NCI-H446 (cell line): ENCODE data around the gene UBE2K.
A peak's percentile ranks its signal among the peaks of the same experiment; 100 is the strongest.
"Not testable (repeated sequence)": the region's sequence is repeated elsewhere in the genome, so short reads cannot be mapped to it uniquely, and the experiment has no call there.

Experiments
- DNase-seq, 2 experiments: peaks; one replicate each; lab custom pipeline; 2025; lab: John Stamatoyannopoulos, UW

The UBE2K gene, protein sequence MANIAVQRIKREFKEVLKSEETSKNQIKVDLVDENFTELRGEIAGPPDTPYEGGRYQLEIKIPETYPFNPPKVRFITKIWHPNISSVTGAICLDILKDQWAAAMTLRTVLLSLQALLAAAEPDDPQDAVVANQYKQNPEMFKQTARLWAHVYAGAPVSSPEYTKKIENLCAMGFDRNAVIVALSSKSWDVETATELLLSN

DNA sequence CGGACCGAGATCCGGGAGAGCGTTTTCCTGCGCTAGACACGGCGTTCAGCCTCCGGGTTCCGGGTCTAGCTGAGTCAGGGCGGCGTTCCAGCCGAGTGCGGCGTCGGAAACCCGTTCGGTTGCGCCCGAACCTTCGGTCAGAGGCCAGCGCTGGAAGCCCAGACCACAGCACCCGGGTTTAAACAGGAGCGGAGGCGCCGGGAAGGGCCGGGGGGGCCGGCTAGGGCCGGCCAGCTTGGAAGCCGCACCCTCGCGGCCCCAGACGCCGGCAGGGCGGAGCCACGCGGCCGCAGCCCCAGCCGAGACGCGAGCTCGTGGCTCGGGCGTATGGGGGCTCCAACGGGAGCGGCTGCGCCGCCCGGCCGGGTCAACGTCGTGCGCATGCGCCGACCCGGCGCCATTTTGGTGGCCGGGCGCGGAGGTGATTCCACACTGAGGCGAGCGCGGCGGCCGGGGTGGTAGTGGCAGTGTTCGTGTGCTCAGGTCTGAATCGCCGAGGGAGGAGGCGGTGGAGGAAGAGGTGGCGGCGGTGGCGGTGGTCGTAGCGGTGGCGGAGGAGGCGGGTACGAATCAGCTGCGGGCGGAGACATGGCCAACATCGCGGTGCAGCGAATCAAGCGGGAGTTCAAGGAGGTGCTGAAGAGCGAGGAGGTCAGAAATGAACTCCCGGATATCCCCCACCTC lies at the start of gene UBE2K:
UBE2K (plus strand) TSS at position 397 of the 684 bp plus-strand sequence; CDS start at position 589, 192 bp downstream.
- peak; percentile 82 to 93 for DNase-seq

DNA sequence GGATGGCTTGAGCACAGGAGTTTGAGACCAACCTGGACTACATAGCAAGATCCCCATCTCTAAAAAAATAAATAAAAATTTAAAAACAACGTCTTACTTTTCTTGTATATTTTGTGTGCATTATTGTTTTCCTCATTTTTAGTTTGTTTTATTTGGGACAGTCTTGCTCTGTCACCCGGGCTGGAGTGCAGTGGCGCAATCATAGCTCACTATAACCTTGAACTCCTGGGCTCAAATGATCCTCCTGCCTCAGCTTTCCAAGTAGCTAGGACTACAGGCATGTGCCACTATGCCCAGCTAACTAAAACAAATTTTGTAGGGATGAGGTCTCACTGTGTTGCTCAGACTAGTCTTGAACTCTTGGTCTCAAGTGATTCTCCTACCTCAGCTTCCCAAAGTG lies 49.7 kb upstream of the UBE2K start:
- DNase-seq = no peak

DNA sequence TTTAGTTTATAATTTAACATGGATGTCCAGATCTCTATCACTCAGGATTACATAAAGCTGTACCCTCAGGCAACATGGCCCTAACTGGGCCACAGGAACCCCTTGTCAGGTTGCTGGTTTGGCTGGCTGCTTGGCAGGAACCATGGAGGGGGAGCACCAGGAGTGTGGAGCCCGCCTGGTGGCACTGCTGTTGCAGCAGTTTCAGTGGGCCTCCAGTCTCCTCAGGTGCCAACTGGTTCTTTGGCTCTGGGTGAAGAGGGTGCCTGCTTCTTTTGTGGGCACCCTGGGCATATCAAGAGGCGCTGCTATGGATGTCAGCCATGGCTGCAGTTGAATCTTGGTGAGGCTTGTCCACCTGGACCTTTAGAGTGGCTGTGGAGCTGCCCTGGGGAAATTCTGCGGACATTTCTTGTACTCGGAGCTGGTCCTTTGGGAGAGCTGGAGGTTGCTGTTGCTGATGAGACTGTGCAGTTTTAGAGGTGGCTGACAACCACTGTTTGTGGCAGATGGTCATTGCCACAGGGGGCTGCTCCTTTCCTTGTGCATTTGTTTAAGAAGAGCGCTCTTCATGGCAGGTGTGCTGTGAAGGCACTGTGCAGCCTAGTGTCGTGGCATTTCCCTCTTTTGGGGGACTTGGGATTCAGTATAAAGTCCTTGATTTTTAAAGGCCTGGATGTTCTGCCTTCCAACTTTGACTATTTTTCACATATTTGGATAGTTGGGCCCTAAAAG lies 48.9 kb upstream of the UBE2K start:
- no peak for DNase-seq

DNA sequence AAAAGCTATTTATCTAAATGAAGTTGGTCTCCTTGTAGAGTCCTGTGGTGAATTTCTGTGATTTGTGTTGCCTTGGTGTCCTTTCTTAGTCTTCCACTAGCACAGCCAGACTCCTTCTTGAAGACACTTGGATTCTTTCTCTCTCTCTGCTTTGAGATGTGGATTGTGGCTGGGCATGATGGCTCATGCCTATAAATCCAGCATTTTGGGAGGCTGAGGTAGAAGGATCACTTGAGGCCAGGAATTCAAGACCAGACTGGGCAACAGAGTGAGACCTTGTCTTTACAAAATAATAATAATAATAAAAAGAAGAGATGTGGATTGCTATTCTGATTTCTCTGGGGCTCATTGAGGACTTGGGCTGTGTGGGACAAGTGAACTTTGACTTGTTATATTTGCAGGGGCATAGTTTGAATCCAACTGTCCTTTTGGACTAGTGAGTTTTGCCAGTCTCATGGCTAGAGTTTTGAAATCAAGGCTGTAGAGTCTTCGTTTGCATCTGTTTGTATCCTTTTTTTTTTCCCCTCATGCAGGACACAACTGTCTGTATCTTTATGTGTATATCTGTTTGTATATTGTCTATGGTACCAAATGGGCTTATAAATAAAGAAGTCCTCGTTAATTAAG lies 48.2 kb upstream of the UBE2K start:
- DNase-seq = no peak

DNA sequence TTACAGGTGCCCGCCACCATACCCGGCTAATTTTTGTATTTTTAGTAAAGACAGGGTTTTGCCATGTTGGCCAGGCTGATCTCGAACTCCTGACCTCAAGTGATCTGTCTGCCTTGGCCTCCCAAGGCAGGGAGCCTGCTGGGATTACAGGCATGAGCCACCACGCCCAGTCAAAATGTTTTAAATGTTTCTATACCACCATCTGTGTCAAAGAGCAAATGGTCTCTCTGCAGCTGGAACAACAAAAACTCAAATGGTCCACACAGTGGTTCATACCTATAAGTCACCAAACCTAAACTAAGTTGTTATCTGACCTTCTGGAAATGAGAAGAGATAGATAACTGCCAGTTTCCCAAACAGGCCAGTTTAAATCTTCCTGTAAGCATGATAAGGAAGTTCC lies 46.4 kb upstream of the UBE2K start:
- not testable (repeated sequence) for DNase-seq

DNA sequence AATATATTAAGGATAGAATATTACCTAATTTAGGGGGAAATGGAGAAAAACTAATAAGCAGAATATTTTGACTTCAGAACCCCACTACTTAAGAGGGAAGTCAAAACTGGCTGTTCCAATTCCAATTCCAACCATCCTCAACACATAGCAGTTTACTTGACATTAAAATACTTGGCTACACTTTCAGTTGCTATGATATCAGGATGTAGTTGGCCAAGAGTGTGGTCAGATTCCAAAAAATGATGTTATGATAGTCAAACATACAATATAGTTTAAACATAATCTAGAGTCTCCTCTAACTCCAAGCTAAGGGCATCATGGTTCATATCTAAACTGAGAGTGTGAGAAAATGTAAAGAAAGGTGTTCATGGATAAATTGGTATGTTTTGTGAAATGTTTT lies 42.7 kb upstream of the UBE2K start:
- DNase-seq = no peak

DNA sequence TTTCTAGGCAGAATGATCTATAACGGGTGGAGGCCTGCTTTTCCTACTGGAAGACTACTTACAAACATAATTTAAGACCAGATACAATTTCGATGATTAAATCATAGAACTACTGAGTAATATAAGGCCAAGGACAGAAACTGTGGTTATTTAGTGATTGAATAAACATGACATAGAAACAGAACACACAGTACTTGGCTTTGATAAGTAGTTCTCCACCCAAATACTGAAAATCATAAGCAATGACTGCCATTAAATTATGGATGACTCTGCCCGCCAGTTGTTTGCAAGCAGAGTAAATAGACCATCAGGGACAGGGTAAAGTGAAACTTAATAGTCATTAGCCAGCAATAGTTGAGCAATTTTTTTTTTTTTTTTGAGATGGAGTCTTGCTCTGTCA lies 42.1 kb upstream of the UBE2K start:
- no peak for DNase-seq

DNA sequence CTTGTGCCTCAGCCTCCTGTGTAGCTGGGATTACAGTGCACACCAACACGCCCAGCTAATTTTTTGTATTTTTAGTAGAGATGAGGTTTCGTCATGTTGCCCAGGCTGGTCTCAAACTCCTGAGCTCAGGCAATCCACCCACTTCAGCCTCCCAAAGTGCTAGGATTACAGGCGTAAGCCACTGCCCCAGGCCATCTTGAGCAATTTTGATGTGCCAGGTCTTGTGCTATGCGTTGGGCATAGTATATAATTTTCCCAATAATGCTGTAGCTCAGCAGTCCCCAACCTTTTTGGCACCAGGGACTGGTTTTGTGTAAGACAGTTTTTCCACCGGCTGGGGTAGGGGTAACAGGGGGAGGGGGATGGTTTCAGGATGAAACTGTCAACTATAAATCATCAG lies 41.3 kb upstream of the UBE2K start:
- DNase-seq = not testable (repeated sequence)

DNA sequence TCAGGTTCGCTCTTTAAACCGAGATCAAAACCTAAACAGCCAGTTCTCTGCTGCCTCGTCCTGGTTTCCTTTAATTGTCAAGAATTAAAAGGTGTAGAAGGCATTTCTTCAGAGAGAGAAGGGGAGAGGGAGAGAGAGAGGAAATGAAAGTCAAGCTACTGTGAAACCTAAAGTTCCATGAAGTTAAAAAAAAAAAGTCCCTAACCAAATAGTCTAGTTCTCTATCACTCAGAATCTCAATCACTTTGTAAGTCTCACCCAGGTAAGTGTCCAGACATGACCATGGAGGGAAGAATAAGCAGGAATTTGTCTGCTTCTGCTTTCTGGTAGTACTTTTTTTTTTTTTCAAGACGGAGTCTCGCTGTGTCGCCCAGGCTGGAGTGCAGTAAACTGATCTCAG lies 40.5 kb upstream of the UBE2K start:
- no peak for DNase-seq

DNA sequence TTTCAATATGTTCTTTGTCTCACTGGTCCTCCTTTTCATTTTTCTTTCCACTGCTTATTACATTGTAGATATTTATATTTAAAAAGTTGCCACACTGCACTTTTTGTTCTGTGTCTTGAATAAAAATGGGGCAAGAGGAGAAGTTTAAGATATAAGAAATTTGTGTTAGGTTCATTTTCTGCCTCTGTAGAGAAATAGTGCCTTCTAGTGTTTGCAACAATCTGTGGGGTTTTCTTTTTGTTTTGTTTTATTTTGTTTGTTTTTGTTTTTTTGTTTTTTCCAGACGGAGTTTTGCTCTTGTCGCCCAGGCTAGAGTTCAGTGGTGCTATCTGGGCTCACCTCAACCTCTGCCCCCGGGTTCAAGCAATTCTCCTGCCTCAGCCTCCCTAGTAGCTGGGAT lies 39.2 kb upstream of the UBE2K start:
- no peak for DNase-seq

DNA sequence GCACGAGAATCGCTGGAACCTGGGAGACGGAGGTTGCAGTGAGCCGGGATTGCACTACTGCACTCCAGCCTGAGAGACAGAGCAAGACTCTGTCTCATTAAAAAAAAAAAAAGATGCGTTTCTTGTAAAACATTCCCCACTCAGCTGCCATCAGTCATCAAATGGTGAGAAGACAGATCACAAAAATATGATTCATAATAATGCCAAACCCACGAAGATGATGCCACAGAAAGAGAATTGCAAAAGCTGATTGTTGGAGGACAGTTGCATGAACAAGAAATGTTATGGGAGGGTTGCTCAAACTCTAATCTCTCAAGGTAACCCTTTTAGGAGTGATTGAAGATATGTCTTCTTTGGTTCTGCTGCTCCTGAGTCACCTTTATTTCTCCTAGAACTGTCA lies 37.9 kb upstream of the UBE2K start:
- DNase-seq = no peak

DNA sequence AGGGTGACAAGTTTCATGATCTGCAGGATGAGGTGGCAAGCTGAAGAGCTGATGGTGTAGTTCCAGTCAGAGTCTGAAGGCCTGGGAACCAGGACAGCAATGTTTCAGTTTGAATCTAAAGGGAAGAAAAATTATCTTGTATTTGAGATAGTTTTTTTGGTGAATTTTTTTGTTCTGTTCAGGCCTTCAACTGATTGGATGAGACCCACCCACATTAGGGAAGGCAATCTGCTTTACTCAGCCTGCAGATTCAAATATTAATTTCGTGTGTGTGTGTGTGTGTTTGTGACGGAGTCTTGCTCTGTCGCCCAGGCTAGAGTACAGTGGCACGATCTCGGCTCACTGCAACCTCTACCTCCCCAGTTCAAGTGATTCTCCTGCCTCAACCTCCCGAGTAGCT lies 37.2 kb upstream of the UBE2K start:
- DNase-seq = no peak

DNA sequence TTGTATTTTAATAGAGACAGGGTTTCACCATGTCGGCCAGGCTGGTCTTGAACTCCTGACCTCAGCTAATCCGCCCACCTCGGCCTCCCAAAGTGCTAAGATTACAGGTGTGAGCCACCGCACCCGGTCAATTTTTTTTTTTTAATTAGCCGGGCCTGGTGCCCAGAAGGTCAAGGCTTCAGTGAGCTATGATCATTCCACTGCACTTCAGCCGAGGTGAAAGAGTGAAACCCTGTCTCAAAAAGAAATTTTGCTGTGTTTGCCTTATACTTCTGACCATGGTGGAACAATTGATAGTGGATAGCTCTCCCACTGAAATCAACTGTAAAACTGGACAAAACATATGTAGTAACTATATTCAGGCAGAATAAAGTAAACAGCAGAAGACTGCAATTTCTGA lies 35.3 kb upstream of the UBE2K start:
- no peak for DNase-seq

DNA sequence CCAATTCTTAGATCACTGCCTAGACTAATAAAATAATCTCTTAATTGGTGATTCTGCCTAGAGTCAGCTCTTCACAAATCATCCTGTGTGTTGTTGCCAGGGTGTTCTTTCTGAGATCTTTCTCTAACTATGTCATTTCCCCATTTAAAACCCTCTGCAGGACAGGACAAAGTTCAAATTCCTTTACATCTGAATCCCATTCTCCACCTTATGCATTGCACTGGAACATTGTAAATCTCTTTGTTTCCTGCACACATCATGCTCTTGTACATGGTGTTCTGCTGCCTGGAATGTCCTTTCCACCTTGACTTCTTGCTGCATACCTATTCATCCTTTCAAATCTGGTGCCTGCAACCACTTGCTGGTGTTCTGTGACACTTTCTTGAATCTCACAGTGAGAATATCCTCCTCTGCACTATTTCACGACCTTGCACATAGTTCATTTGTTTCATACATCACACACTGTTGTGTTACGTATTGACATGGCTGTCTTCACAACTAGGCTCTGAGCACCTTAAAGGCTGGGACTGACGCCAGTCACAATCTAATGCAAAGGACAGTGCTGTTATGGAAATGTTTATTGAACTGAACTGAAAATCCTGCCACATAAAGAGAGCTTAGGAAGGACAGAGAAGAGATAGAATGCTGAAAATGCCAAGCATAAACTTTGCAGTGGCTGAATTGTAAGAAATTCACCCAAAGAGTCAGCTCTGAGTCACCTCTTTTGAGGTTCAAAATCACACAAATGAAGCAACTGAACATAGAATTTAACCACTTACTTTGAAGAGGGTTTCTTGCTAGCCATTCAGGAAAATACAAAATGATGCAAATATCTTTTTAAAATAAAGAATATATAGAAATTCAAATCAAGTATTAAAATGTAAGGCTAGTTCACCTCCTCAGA lies 32.9 kb upstream of the UBE2K start:
- no peak for DNase-seq

DNA sequence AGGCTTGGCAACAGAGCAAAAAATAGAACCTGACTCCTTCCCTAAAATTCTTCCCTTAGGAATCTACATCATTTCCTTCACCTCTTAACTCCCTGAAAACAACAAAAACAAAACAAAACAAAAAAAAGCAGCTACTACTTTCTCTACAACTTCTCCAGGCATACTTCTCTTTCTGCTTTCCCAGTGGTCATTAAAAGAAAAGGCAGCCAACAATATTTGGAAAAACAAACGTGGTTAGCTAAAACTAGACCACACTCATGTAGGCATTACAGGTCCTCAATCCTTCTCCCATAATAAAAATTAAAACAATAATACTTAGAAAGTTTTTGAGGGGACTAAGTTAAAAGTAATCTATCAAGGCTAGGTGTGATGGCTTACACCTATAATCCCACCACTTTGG lies 30.2 kb upstream of the UBE2K start:
- DNase-seq = no peak

DNA sequence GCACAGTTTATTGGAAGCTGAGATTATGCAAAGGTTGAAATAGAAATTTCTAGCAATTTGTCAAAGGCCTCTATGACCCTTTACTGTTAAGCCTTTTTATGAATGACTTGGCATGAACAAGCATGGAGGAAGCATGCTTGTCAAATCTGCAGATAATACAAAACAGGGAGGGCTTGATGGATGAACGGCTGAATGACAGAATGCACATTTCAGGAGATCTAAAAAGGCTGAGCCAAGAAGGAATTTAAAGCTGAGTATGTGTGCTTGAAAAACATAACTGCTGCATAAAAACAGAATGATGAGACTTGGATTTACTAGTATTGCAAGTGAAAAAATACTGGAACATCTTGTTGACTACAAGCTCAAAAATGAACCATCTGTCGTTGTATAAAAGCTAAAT lies 29.0 kb upstream of the UBE2K start:
- DNase-seq = no peak

DNA sequence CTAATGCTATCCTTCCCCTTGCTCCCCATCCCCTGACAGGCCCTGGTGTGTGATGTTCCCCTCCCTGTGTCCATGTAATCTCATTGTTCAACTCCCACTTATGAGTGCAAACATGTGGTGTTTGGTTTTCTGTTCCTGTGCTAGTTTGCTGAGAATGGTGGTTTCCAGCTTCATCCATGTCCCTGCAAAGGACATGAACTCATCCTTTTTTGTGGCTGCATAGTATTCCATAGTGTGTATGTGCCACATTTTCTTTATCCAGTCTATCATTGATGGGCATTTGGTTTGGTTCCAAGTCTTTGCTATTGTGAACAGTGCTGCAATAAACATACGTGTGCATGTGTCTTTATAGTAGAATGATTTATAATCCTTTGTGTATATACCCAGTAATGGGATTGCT lies 27.6 kb upstream of the UBE2K start:
- DNase-seq = not testable (repeated sequence)

DNA sequence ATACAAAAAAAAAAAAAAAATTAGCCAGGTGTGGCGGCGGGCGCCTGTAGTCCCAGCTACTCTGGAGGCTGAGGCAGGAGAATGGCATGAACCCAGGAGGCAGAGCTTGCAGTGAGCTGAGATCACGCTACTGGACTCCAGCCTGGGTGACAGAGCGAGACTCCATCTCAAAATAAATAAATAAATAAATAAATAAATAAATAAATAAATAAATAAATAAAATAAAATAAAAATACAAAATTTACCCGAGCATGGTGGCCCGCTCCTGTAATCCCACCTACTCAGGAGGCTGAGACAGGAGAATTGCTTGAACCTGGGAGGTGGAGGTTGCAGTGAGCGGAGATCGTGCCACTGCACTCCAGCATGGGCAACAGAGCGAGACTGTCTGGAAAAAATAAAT lies 22.3 kb upstream of the UBE2K start:
- not testable (repeated sequence) for DNase-seq

DNA sequence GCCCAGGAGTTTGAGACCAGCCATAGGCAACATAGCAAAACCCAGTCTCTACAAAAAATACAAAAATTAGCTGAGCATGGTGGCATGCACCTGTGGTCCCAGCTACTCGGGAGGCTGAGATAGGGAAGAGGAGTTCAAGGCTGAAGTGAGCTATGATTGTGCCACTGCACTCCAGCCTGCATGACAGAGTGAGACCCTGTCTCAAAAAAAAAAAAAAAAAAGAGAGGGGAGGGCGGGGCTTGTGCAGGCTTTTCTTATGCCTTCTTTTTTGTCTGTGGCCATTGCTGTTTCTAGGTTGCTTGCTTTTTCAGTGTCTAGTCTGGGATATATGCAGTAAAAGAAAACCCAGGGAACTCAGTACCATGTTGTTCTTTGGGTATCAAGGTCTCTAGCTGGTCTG lies 16.9 kb upstream of the UBE2K start:
- not testable (repeated sequence) for DNase-seq

DNA sequence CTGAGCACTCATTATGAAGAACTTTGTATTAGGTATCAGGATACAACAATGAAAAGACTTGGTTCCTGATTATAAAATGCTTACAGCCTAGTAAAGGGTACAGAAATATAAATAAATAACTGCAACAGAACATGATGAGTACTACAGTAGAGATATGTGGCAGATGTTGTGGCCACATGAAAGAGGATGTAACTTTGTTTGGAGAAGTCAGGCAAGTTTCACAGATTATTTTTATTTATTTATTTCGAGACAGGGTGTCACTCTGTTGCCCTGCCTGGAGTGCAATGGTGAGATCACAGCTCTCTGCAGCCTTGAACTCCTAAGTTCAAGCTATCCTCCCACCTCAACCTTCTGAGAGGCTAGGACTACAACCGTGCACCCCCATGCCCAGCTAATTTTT lies 15.8 kb upstream of the UBE2K start:
- no peak for DNase-seq

DNA sequence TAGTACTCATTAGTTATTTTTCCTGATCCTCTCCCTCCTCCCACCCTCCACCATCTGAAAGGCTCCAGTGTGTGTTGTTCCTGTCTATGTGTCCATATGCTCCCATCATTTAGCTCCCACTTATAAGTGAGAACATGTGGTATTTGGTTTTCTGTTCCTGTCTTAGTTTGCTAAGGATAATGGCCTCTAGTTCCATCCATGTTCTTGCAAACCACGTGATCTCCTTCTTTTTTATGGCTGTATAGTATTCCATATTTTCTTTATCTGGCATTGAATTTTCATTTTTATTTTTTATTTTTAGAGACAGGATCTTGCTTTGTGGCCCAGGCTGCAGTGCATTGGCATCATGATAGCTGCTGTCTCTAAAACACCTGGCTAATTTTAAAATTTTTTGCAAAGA lies 11.9 kb upstream of the UBE2K start:
- no peak for DNase-seq

DNA sequence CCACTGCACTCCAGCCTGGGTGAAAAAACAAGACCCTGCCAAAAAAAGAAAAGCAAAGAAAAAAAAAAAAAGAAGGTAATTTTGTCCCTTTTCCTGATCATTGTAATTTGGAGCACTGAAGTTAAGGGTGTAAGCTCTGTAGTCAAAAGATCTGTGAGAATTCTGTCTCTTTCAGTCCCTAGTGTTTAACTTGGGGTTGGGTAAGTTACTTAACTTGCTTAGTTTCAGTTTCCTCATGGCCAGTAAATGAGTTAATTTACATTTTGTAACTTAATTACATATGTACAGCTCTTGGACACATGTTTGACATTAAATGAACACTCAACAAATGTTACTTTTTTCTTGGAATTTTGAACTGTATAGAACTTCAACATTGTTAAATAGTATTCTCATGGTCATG lies 10.9 kb upstream of the UBE2K start:
- DNase-seq = no peak
